HPDE6-E6E7 (cell line): ENCODE measurements around the gene FAM170A.

ENCODE experiments used
- DNase-seq: peaks from one replicate; pipeline ENCODE4 v3.0.0; 2011; ENCODE audit warnings: missing footprints; ENCODE audit errors: extremely low spot score

The FAM170A gene, protein sequence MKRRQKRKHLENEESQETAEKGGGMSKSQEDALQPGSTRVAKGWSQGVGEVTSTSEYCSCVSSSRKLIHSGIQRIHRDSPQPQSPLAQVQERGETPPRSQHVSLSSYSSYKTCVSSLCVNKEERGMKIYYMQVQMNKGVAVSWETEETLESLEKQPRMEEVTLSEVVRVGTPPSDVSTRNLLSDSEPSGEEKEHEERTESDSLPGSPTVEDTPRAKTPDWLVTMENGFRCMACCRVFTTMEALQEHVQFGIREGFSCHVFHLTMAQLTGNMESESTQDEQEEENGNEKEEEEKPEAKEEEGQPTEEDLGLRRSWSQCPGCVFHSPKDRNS

DNA sequence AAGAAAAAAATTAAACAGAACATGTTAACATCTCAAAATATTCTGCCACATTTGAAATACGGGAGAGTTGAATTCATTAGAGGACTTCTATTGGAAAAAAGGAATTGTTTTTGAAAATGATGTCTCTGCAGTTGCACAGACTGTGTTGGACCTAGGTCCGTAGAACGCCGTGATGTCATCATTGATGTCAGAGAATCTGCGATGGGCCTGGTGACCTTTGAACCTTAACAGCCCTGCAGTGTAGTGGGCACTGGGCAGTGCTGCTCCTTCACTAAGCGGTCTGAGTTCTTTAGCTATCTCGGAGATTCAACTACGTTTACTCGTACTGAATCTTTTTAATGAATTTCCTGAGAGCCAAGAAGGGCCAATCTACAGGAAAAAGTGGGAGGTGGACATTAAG is at the start of gene FAM170A:
FAM170A (plus strand) TSS at position 220 of the 400 bp plus-strand sequence. CDS start 211 bp downstream, outside the sequence.
- no peak for DNase-seq

DNA sequence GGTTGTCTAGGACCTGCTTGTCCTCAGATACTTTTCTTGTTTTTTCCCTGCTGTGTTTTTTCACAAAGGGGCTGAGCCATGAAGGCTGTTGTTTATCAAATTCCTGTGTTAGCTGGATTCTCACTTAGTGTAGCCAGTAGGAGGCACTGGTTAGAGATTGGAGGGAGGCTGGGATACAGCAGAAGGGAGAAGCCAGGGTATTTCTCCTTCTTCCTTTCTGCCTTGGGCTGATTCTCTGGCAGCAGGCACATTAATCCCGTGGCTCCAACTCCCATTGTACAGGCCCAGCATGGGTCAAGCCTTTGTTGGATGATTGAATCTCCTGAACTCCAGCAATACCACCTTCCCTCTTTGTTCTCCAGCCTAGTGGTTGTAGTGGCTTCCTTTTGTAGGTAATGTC is 46.4 kb upstream of the FAM170A start:
- DNase-seq: no peak

DNA sequence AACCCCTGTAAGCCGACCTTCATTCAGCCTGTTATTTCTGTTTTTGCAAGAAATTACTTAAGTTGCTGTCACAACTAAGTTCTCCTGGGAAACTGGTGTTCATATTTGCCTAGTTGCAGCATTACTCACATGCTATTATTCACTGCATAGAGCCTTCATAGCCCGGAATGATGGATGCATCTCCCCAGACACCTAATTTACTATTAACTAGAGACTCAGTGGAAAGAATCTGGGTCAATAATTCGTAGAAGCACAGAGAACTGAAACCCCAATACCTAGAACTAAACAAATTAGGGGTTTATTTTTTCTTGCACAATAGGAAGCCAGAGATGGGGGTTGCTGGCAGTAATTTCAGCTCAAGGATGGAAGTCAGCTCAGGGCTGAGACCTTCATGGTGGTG is 45.7 kb upstream of the FAM170A start:
- no peak for DNase-seq

DNA sequence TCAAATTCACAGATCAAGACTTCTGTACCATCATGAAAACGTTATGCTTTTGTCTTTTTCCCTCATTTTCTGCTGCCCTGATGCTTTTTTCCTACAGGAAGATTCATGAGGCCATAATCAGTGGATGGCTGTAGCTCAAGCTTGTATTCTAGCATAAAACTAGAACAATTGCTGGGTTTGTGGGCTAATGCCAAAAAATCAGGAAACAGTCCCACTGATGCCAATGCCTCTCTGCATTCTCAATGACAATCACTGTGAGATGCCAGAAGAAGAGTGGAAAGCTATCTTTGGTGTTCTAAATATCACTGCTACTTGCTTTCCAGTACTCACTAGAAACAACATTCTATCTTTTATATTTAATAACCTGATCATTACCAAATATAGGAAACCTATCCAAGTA is 33.3 kb upstream of the FAM170A start:
- no peak for DNase-seq

DNA sequence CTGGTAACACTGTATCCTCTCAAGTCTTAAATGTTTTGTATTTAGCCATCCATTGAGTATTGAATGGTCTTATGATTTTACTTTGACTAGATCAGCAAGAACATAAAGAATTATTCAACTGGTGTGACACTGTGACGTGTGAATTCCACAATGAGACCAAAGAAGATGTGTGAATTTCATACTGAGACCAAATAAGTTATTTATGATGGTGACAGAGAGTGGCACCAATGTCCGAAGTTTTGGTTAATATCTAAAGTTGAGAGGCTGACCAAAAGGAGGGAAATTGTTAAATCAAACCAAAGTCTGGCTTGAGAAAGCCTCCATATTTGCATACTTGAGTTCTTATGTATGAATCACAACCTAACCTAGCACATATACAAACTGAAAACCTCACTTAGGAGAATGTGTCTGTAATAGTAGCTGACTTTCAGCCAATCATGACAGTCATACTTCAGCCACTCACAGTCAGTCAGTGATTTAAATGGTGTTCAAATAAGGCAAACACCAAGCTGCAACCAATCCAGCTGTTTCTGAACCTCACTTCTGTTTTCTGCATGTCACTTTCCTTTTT is 31.5 kb upstream of the FAM170A start:
- DNase-seq: no peak

DNA sequence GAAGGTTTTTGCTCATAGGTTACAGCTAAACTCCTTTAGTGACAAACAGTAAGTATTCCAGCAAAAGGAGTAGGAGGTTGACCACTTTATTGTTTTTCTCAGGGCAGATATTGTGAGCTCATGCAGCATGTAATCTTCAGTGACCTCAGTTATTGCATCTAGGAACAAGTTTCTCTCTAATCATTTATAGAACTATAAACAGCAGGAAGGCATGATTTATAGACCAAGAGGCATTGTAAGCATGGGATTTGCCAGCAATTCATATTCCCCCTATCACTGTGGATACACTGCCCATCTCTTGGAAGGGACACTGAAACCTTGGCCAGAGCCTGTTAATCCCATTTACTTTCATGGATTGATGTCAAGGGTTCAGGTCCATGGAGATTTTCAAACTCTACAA is 15.4 kb upstream of the FAM170A start:
- no peak for DNase-seq

DNA sequence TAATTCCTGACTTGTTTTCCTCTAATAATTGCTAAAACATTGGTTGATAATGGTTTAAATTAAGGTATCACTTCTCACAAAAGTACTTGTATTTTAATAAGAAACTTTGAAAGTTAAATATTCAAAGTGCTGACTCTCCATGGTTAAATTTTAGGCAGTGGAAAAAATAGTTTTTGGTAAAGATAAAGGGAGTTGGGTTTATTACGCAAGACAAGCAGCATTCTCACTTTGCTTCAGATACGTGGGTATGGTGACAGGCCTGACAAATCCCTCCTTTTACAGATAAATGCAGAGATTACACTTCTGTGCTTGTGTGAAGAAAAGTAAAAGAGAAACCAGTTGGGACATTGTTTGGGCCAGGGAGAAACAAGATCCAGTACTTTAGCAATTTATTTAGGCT is 14.5 kb upstream of the FAM170A start:
- DNase-seq: no peak

DNA sequence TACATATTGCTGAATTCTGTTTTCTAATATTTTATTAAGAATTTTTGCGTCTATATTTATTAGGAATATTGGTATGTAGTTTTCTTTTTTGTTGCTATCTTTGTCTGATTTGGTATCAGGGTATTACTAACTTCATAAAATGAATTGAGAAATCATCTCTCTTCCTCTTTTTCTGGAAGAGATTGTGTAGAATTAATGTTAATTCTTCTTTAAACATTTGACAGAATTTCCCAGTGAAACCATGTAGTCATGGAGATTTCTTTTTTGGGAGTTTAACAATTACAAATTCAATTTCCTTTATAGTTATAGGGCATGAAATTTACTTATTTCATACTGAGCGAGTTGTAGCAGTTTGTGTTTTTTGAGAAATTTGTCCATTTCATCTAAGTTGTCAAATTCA is 3.3 kb upstream of the FAM170A start:
- no peak for DNase-seq

DNA sequence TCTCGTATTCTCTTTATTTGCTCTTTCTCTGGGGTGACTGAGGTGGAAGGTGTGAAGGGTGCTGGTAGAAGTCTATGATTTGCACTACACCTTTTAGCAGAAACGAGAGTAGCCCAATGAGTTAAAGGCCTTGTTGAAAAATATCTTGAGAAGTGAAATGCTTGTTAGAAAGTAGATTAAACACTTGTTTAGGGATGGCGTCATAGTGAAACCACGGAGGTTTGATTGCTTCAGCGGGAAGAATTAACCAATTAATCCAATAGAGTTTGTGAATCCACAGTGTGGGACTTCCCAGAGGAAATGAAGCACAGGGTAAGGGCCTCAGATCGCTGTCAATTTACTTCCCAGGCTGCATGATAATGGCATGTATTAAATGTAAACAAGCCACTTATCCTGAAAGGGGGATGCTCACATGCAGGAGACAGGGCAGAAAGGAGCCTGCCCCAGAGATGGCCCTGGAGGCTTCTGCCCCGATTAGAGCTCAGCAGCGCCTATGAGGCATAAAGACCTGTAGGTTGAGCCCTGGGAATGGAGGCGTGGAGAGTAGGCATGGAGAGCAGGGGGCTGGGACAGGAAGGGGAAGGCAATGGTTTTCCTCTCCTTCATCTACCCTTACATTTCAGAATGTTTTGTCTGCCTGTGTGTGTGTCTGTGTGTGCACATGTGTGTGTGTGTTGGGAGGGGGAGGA is 1.5 kb downstream of the FAM170A start:
- no peak for DNase-seq

DNA sequence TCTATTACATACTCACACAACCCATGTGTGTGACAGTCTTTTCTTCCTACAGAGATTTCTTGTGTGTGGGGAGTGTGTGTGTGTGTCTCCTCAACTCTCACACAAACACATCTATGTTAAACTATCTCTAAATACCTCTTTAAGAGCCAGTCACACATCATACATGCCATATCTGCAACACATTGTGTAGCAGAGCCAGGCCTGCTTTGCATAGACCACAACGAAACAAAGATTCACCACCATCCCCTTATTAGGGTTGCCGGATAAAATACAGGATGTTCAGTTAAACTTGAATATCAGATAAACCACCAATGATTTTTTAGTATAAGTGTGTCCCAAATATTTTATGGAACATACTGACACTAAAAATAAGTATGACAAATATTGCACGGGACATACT is 2.3 kb downstream of the FAM170A start:
- DNase-seq: no peak

DNA sequence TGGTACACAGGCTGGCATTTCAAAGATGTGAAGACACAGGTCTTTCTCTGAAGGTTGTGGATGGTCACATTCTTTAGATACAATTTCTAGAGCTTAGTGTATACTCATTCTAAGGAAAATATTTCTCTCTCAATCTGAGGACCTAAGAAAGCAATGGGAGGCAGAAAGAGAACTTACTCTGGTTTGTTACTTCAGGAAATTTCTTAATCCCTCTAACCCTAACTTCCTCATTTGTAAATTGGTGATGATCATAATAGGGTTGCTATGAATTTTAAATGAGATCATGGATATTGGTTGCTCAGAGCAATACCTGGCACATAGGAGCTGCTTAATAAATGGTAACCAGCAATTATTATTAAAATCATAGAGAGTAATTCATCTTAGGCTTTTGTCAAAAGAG is 22.1 kb downstream of the FAM170A start:
- no peak for DNase-seq

DNA sequence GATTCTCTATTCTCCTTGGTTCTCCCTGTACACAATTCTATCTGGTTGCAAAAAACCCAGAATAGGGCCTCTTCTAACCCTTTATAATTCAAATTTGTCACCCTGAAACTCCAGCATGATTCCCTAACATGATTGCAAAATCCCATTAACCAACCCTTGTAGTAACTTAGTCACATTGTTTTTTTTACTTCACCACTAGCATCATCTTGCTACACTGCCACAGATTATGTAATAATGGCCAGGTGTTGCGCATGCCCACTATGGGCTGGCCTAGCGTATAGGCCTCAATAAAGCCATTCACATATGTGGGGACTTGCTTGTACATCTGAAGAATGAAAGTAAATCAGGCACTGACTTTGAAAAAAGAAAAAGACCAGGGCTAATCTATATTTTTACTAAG is 25.7 kb downstream of the FAM170A start:
- DNase-seq: no peak

DNA sequence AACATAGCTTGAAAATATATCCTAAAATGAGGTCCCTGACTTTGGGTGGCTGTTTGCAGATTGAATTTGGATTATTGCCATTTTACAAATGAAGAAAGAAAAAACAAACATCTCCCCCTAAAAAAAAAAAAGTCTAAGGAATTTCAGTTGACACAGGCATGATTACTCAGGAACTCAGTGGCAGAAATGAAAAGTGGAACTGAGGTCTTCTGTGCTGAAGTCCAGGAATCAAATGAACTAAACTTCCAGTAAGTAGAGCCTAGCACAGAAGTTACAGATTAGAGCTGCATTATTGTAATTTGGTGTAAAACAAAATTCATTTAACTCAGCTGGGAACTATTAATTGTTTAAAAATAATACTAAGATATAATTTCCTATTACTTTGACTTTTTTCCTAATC is 26.7 kb downstream of the FAM170A start:
- DNase-seq: no peak

DNA sequence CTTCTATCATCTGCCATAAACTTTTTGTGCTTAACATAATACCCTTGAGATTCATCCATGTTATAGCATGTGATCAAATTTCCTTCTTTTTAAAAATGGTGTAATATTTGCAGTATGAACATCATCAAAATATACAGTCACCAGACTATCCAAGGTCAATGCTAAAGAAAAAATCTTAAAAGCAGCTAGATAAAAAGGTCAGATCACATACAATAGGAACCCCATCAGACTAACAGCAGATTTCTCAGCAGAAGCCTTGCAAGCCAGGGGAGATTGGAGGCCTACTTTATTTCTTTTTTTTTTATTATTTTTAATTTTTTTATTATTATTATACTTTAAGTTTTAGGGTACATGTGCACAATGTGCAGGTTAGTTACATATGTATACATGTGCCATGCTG is 37.2 kb downstream of the FAM170A start:
- DNase-seq: no peak

DNA sequence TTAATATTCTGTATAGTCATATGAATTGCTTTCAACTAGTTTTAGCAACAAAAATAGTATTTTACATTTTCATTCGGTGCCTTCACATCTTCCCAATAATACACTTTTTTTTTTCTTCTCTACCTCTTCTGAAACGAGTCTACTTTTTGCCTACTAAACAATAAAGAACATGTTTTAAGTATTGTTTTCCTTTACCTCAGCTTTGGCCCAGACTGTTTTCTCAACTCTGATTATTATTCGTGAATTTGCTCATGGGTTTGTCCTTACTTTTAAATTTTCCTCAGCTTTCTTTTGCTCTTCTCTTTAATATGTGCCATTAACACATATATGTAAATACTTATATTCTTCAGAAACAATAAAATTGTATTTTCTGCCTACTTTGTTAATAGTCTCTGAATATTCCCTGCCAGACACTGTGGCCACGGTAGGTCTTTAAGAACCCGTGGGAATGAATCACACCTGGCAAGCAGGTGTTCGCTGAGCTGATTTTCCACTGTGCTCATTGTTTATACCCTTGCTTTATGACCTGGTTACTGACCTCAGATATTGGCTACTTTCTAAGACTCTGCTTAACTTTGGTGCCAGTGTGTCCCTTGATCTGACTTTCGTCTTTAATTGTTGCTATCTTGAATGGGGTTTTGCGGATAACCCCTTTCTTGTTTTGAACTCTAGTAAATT is 49.1 kb downstream of the FAM170A start:
- DNase-seq: no peak

DNA sequence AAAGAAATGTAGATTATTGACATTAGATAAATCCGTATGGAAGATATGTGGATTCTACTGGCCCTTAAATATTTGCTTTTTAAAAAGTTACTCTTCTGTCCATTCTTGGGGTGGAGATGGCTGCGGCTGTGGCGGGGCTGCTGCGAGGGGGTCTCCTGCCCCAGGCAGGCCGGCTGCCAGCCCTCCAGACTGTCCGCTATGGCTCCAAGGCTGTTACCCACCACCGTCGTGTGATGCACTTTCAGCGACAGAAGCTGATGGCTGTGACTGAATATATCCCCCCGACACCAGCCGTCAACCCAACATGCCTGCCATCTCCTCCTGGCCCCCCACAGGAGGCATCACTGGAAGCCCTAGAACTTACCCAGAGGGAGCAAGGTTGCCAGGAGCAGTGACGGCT is 50.7 kb downstream of the FAM170A start:
- no peak for DNase-seq

DNA sequence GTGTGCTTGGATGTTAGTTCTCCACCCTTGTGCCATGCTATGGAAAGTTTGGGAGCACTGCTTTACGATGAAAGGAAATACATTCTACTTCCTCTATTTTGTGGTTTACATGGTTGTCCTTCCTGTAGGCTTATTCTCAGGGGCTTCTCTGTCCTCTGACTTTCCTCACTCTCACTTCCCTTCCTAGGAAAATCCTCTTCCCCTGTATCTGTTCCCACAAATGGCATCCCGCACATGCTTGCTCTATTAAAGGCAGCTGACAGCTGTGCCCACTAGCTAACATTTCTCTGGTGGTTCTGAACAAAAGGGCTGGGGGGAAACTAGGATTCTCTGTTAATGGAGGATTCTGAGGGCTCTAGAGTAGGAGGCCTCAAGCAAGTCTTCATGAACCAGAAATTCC is 52.4 kb downstream of the FAM170A start:
- DNase-seq: no peak

DNA sequence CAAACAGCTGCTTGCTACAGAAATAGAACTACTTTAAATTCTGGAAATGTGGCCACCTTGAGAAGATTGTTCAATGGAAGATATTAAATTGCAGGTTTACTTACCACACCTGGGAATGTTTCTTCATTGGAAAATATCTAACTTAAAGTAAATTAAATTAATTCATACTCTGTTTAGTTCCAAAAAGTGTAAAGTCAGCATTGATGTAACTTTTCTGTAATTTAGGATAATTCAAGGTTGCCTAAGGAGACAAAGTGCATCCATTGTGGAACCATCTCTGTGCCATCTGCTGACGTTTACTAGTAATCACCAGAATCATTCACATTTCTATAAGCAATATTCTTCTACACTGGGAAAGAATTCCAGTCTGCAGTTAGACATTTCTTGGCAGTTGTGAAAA is 53.0 kb downstream of the FAM170A start:
- no peak for DNase-seq
